Measurements from ENCODE around the gene ZNF423. TPM values are rescaled to one million over a fixed set of nuclear protein-coding genes. Genes with fewer than 3 reads are reported as not detected.

Gene ZNF423
- total RNA-seq, 1 donor, result 11.6 TPM

DNA sequence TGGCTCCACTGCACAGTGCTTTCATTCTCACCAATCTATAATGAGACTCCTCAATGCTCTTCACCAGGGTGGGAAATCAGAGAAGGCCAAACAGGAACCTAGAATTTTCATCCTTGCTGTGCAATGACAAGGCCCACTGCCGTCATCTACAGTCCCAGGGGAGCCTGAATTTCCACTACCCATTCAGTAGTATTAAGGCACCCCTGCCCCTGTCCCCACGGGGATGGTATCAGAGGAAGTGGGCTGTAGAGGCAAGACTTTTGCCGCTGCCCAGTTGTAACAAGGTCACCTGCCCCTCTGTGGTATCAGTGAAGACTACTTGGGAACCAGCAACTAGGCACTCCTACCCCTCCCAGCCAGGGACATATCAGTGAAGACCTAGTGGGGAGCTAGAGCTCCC lies 377.8 kb downstream of the ZNF423 start:
- no peak overlapping the region for H3K4me2 ChIP-seq (ENCODE audit: insufficient read depth, low read length)
- no peaks in the 10 kb centered on the region for H3K36me3 ChIP-seq (ENCODE audit: insufficient read depth, low read length)
- no peak for DNase-seq (ENCODE audit: insufficient read length, low spot score, missing footprints)
- no peaks in the 10 kb centered on the region for H3K79me2 ChIP-seq (ENCODE audit: insufficient read depth, low read length)
- no peaks in the 10 kb centered on the region for H3K4me1 ChIP-seq (ENCODE audit: insufficient read depth, low read length)
- no peaks in the 10 kb centered on the region for H4K20me1 ChIP-seq (ENCODE audit: insufficient read depth, low read length)
- no peak overlapping the region for H2AFZ ChIP-seq (ENCODE audit: low read length)
- peaks cover under 1% of the 10 kb centered on the region for H3K27me3 ChIP-seq (ENCODE audit: insufficient read depth, low read length)
- TF ChIP-seq, protein P1, sequence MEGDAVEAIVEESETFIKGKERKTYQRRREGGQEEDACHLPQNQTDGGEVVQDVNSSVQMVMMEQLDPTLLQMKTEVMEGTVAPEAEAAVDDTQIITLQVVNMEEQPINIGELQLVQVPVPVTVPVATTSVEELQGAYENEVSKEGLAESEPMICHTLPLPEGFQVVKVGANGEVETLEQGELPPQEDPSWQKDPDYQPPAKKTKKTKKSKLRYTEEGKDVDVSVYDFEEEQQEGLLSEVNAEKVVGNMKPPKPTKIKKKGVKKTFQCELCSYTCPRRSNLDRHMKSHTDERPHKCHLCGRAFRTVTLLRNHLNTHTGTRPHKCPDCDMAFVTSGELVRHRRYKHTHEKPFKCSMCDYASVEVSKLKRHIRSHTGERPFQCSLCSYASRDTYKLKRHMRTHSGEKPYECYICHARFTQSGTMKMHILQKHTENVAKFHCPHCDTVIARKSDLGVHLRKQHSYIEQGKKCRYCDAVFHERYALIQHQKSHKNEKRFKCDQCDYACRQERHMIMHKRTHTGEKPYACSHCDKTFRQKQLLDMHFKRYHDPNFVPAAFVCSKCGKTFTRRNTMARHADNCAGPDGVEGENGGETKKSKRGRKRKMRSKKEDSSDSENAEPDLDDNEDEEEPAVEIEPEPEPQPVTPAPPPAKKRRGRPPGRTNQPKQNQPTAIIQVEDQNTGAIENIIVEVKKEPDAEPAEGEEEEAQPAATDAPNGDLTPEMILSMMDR (IDR thresholded peaks at IDR 0.05; ENCODE audit: extremely low read depth, low read depth, low read length), result no peak
- no peaks in the 10 kb centered on the region for H3K9me3 ChIP-seq (ENCODE audit: low read depth, low read length)
- H3K27ac ChIP-seq (ENCODE audit: low read depth, low read length), result no peak overlapping the region
- H3K4me3 ChIP-seq (ENCODE audit: insufficient read depth, low read length), result no peak overlapping the region

GRCh38 chr16:49477250-49477895 lies 378.5 kb downstream of the ZNF423 start:
- H3K9me3 ChIP-seq (ENCODE audit: low read depth, low read length), result no peaks in the 10 kb centered on the region
- no peaks in the 10 kb centered on the region for H4K20me1 ChIP-seq (ENCODE audit: insufficient read depth, low read length)
- H3K4me3 ChIP-seq (ENCODE audit: insufficient read depth, low read length), result no peak overlapping the region
- H3K4me1 ChIP-seq (ENCODE audit: insufficient read depth, low read length), result no peaks in the 10 kb centered on the region
- H3K27ac ChIP-seq (ENCODE audit: low read depth, low read length), result no peak overlapping the region
- DNase-seq (ENCODE audit: insufficient read length, low spot score, missing footprints), result no peak
- no peak overlapping the region for H2AFZ ChIP-seq (ENCODE audit: low read length)
- TF ChIP-seq, protein P1 (IDR thresholded peaks at IDR 0.05; ENCODE audit: extremely low read depth, low read depth, low read length), result no peak
- H3K79me2 ChIP-seq (ENCODE audit: insufficient read depth, low read length), result no peaks in the 10 kb centered on the region
- no peaks in the 10 kb centered on the region for H3K36me3 ChIP-seq (ENCODE audit: insufficient read depth, low read length)
- no peaks in the 10 kb centered on the region for H3K27me3 ChIP-seq (ENCODE audit: insufficient read depth, low read length)
- no peak overlapping the region for H3K4me2 ChIP-seq (ENCODE audit: insufficient read depth, low read length)

- TF ChIP-seq, protein P1 (IDR thresholded peaks at IDR 0.05; ENCODE audit: extremely low read depth, low read depth, low read length), result no peak
- H3K27me3 ChIP-seq (ENCODE audit: insufficient read depth, low read length), result no peaks in the 10 kb centered on the region
- H4K20me1 ChIP-seq (ENCODE audit: insufficient read depth, low read length), result no peaks in the 10 kb centered on the region
- H3K36me3 ChIP-seq (ENCODE audit: insufficient read depth, low read length), result no peaks in the 10 kb centered on the region
- no peak overlapping the region for H3K4me2 ChIP-seq (ENCODE audit: insufficient read depth, low read length)
- no peaks in the 10 kb centered on the region for H3K4me1 ChIP-seq (ENCODE audit: insufficient read depth, low read length)
- H3K4me3 ChIP-seq (ENCODE audit: insufficient read depth, low read length), result no peak overlapping the region
- H2AFZ ChIP-seq (ENCODE audit: low read length), result no peak overlapping the region
- peak; percentile 49 for DNase-seq (ENCODE audit: insufficient read length, low spot score, missing footprints)
- no peaks in the 10 kb centered on the region for H3K9me3 ChIP-seq (ENCODE audit: low read depth, low read length)
- H3K79me2 ChIP-seq (ENCODE audit: insufficient read depth, low read length), result no peaks in the 10 kb centered on the region
- H3K27ac ChIP-seq (ENCODE audit: low read depth, low read length), result no peak overlapping the region
These were observed 381.2 kb downstream of the ZNF423 start for GRCh38 chr16:49474741-49475140.

DNA sequence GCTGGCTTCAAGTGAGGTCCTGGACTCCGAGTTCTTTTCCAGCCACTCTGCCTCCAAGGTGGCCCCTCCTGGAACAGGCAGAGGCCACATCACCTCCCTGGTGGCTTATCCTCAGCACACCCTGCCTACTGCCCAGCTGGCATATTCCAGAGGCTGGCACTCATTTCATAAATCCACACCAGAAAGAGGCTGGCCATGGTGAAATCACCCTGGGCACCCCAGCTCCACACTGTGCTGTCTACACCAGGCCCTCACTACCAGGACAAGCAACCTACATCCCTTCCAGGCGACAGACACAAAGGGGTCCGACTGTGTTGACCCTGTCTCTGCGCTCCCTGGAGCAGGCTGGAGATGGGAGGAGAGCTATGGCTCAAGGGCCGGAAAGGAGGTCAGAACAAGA lies 382.1 kb downstream of the ZNF423 start:
- Histone ChIP-seq H2AFZ (ENCODE audit: low read length) (no peak overlapping the region), H3K4me3 (ENCODE audit: insufficient read depth, low read length) (no peak overlapping the region), H3K4me1 (ENCODE audit: insufficient read depth, low read length) (no peaks in the 10 kb centered on the region), H3K9me3 (ENCODE audit: low read depth, low read length) (no peaks in the 10 kb centered on the region), H3K36me3 (ENCODE audit: insufficient read depth, low read length) (no peaks in the 10 kb centered on the region), H3K79me2 (ENCODE audit: insufficient read depth, low read length) (no peaks in the 10 kb centered on the region), H3K27me3 (ENCODE audit: insufficient read depth, low read length) (no peaks in the 10 kb centered on the region), H4K20me1 (ENCODE audit: insufficient read depth, low read length) (no peaks in the 10 kb centered on the region), H3K4me2 (ENCODE audit: insufficient read depth, low read length) (no peak overlapping the region), H3K27ac (ENCODE audit: low read depth, low read length) (no peak overlapping the region)
- TF ChIP-seq, protein P1 (IDR thresholded peaks at IDR 0.05; ENCODE audit: extremely low read depth, low read depth, low read length), result no peak
- no peak for DNase-seq (ENCODE audit: insufficient read length, low spot score, missing footprints)
